WTC11 (cell line): ENCODE results near the gene L1CAM. TPM values are rescaled to one million over a fixed set of nuclear protein-coding genes. Genes with fewer than 3 reads are reported as not detected.

Experiments
- ATAC-seq: fragments of 200-7000 bp; cut with Tn5 transposase; 2 replicates; pipeline ENCODE4 v1.10.0; 2021; ENCODE audit warnings: mild to moderate bottlenecking, moderate library complexity
- CTCF ChIA-PET: fragments of 300-600 bp; sonication (Branson Sonifier 250); formaldehyde crosslinking; loops from one replicate; lab custom pipeline; 2021; ENCODE audit warnings: antibody characterized with exemption; lab: Charles Lee
- POLR2A ChIA-PET: fragments of 350-600 bp; sonication (Branson Sonifier 250); formaldehyde crosslinking; loops from one replicate; lab custom pipeline; 2021; ENCODE audit warnings: antibody characterized with exemption; lab: Charles Lee
- DNase-seq: peaks from one replicate; pipeline ENCODE4 v3.0.0; 2021; ENCODE audit warnings: low spot score
- H3K27ac Mint-ChIP-seq: 2 replicates; pipeline ENCODE4 v1.8.0; 2021; ENCODE audit warnings: mixed read lengths
- H3K27me3 Mint-ChIP-seq: 2 replicates; pipeline ENCODE4 v1.8.0; 2021; ENCODE audit warnings: low read depth, mild to moderate bottlenecking, moderate library complexity, mixed read lengths
- H3K36me3 Mint-ChIP-seq: 2 replicates; pipeline ENCODE4 v1.8.0; 2021; ENCODE audit warnings: mixed read lengths
- H3K4me1 Mint-ChIP-seq: 2 replicates; pipeline ENCODE4 v1.8.0; 2022; ENCODE audit warnings: mixed read lengths
- H3K4me3 Mint-ChIP-seq: 2 replicates; pipeline ENCODE4 v1.8.0; 2021; ENCODE audit warnings: mild to moderate bottlenecking, moderate library complexity, mixed read lengths
- H3K9me3 Mint-ChIP-seq: 2 replicates; pipeline ENCODE4 v1.8.0; 2021; ENCODE audit warnings: mixed read lengths
- ESRRA ChIP-seq: sonication (generic); formaldehyde crosslinking; IDR thresholded peaks from 2 replicates; pipeline ENCODE4 v1.8.1; 2022; ENCODE audit warnings: mild to moderate bottlenecking, missing genetic modification reagents, borderline replicate concordance
- GABPB1 ChIP-seq: sonication (generic); formaldehyde crosslinking; IDR thresholded peaks from 2 replicates; pipeline ENCODE4 v1.8.1; 2023; ENCODE audit warnings: mild to moderate bottlenecking, missing genetic modification reagents
- NFATC4 ChIP-seq: fragments of 250-450 bp; sonication (Bioruptor Pico); IDR thresholded peaks from 2 replicates; pipeline ENCODE4 v1.9.0; 2021; ENCODE audit warnings: mild to moderate bottlenecking
- NFE2L1 ChIP-seq: sonication (generic); formaldehyde crosslinking; IDR thresholded peaks from 2 replicates; pipeline ENCODE4 v1.8.1; 2023; ENCODE audit warnings: missing genetic modification reagents
- ZBTB21 ChIP-seq: sonication (generic); formaldehyde crosslinking; IDR thresholded peaks from 2 replicates; pipeline ENCODE4 v1.8.1; 2023; ENCODE audit warnings: mild to moderate bottlenecking, missing genetic modification reagents, borderline replicate concordance
- ZNF219 ChIP-seq: sonication (generic); formaldehyde crosslinking; IDR thresholded peaks from 2 replicates; pipeline ENCODE4 v1.8.0; 2023; ENCODE audit warnings: missing genetic modification reagents, mild to moderate bottlenecking, borderline replicate concordance
- total RNA-seq: library from RNA; stranded (reverse); gene quantifications from 3 replicates; pipeline ENCODE4 v1.2.3, GENCODE V29; 2021
- TF ChIP-seq, protein P1 (sequence below): sonication (generic); formaldehyde crosslinking; IDR thresholded peaks from 2 replicates; pipeline ENCODE4 v1.8.0; 2023; ENCODE audit warnings: mild to moderate bottlenecking, missing genetic modification reagents
- TF ChIP-seq, protein P2 (sequence below): sonication (generic); formaldehyde crosslinking; IDR thresholded peaks from 2 replicates; pipeline ENCODE4 v1.8.0; 2023; ENCODE audit warnings: missing genetic modification reagents, mild to moderate bottlenecking, borderline replicate concordance
- TF ChIP-seq, protein P3 (sequence below): sonication (generic); formaldehyde crosslinking; IDR thresholded peaks from 2 replicates; pipeline ENCODE4 v1.8.1; 2023; ENCODE audit warnings: mild to moderate bottlenecking, moderate library complexity, missing genetic modification reagents
- TF ChIP-seq, protein P4 (sequence below): sonication (generic); formaldehyde crosslinking; IDR thresholded peaks from 2 replicates; pipeline ENCODE4 v1.8.1; 2022; ENCODE audit warnings: mild to moderate bottlenecking, missing genetic modification reagents, moderate library complexity, borderline replicate concordance
- TF ChIP-seq, protein P5 (sequence below): sonication (generic); formaldehyde crosslinking; IDR thresholded peaks from 2 replicates; pipeline ENCODE4 v1.8.0; 2022; ENCODE audit warnings: mild to moderate bottlenecking, missing genetic modification reagents

Gene L1CAM
- total RNA-seq, 1 experiment from 2014 or later = 40.2 TPM

DNA sequence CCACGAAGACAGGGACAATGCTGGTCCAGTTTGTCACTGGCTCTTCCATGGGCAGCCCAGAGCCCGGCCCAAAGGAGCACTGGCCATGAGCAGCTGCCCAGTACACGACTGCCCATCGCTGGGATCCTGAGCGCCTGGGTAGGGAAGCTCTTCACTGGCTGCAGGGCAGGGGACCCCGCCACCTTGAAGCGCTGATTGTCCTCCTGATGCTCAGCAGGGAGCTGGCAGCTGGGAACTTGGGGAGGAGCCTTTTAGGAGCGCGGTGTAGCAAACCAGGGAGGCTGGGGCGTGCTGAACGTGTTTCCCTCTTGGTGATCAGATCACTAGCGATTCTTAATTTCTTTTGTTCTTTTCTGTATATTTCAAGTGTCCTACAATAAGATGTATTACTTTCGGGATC lies 1.8 kb downstream of the L1CAM start (continued):
- TF ChIP-seq, protein P1, sequence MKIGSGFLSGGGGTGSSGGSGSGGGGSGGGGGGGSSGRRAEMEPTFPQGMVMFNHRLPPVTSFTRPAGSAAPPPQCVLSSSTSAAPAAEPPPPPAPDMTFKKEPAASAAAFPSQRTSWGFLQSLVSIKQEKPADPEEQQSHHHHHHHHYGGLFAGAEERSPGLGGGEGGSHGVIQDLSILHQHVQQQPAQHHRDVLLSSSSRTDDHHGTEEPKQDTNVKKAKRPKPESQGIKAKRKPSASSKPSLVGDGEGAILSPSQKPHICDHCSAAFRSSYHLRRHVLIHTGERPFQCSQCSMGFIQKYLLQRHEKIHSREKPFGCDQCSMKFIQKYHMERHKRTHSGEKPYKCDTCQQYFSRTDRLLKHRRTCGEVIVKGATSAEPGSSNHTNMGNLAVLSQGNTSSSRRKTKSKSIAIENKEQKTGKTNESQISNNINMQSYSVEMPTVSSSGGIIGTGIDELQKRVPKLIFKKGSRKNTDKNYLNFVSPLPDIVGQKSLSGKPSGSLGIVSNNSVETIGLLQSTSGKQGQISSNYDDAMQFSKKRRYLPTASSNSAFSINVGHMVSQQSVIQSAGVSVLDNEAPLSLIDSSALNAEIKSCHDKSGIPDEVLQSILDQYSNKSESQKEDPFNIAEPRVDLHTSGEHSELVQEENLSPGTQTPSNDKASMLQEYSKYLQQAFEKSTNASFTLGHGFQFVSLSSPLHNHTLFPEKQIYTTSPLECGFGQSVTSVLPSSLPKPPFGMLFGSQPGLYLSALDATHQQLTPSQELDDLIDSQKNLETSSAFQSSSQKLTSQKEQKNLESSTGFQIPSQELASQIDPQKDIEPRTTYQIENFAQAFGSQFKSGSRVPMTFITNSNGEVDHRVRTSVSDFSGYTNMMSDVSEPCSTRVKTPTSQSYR (CRISPR knock-in tag) = no peak
- TF ChIP-seq, protein P2, sequence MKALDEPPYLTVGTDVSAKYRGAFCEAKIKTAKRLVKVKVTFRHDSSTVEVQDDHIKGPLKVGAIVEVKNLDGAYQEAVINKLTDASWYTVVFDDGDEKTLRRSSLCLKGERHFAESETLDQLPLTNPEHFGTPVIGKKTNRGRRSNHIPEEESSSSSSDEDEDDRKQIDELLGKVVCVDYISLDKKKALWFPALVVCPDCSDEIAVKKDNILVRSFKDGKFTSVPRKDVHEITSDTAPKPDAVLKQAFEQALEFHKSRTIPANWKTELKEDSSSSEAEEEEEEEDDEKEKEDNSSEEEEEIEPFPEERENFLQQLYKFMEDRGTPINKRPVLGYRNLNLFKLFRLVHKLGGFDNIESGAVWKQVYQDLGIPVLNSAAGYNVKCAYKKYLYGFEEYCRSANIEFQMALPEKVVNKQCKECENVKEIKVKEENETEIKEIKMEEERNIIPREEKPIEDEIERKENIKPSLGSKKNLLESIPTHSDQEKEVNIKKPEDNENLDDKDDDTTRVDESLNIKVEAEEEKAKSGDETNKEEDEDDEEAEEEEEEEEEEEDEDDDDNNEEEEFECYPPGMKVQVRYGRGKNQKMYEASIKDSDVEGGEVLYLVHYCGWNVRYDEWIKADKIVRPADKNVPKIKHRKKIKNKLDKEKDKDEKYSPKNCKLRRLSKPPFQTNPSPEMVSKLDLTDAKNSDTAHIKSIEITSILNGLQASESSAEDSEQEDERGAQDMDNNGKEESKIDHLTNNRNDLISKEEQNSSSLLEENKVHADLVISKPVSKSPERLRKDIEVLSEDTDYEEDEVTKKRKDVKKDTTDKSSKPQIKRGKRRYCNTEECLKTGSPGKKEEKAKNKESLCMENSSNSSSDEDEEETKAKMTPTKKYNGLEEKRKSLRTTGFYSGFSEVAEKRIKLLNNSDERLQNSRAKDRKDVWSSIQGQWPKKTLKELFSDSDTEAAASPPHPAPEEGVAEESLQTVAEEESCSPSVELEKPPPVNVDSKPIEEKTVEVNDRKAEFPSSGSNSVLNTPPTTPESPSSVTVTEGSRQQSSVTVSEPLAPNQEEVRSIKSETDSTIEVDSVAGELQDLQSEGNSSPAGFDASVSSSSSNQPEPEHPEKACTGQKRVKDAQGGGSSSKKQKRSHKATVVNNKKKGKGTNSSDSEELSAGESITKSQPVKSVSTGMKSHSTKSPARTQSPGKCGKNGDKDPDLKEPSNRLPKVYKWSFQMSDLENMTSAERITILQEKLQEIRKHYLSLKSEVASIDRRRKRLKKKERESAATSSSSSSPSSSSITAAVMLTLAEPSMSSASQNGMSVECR (CRISPR knock-in tag) = no peak

DNA sequence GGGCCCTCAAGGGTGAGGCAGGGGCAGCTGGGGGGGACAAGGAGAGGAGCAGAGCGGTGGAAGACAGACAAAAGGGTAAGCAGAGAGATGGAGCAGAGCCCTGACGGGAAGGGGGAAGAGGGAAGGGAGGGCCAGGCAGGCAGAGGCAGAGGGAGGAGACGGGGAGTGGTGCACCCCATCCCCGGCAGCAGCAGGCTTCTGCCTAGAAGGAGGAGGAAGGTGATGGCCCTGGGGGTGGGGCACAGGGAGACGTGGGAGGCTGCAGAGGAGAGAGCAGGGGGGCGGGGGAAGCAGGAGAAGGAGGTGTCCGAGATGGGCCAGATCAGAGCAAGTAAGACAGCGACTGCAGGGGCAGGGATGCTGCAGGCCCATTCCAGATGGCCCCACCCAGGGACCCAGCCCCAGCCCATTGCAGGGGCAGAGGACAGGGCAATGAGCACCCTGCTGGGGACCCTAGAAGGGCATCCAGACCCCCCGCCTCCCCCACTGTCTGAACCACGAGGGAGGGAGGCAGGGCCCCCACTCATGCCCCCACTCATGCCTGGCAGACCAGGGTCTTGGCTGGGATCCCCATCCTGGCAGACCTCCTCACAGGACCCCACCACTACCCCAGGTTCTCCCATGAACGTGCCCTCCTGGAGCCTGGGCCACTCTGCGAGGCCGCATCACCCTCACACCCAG lies 2.7 kb downstream of the L1CAM start:
- POLR2A ChIA-PET = interaction anchor here (1.9 kb wide), 1 partner anchor 44 kb away, joined by 6 read pairs; no protein-coding TSS in a partner anchor
- H3K9me3 Mint-ChIP-seq = no peaks in the 10 kb centered on the region
- no peak for TF ChIP-seq ESRRA
- no peak for TF ChIP-seq ZBTB21 (CRISPR knock-in tag)
- no peak for TF ChIP-seq NFE2L1 (CRISPR knock-in tag)
- TF ChIP-seq GABPB1 (CRISPR knock-in tag) = no peak
- TF ChIP-seq, protein P3, sequence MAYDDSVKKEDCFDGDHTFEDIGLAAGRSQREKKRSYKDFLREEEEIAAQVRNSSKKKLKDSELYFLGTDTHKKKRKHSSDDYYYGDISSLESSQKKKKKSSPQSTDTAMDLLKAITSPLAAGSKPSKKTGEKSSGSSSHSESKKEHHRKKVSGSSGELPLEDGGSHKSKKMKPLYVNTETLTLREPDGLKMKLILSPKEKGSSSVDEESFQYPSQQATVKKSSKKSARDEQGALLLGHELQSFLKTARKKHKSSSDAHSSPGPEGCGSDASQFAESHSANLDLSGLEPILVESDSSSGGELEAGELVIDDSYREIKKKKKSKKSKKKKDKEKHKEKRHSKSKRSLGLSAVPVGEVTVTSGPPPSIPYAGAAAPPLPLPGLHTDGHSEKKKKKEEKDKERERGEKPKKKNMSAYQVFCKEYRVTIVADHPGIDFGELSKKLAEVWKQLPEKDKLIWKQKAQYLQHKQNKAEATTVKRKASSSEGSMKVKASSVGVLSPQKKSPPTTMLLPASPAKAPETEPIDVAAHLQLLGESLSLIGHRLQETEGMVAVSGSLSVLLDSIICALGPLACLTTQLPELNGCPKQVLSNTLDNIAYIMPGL = no peak
- TF ChIP-seq, protein P4, sequence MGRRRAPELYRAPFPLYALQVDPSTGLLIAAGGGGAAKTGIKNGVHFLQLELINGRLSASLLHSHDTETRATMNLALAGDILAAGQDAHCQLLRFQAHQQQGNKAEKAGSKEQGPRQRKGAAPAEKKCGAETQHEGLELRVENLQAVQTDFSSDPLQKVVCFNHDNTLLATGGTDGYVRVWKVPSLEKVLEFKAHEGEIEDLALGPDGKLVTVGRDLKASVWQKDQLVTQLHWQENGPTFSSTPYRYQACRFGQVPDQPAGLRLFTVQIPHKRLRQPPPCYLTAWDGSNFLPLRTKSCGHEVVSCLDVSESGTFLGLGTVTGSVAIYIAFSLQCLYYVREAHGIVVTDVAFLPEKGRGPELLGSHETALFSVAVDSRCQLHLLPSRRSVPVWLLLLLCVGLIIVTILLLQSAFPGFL (CRISPR knock-in tag) = no peak
- TF ChIP-seq NFATC4 = no peak
- TF ChIP-seq, protein P1 (CRISPR knock-in tag) = no peak
- TF ChIP-seq, protein P5, sequence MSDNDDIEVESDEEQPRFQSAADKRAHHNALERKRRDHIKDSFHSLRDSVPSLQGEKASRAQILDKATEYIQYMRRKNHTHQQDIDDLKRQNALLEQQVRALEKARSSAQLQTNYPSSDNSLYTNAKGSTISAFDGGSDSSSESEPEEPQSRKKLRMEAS (CRISPR knock-in tag) = no peak
- no peak for TF ChIP-seq ZNF219
- CTCF ChIA-PET = interaction anchor here (0.8 to 2.3 kb wide), 4 partner anchors 40 to 105 kb away, joined by 3 to 12 read pairs (median 4); partner anchors contain the start of gene RENBP
- no peak for DNase-seq
- no peak overlapping the region for H3K27ac Mint-ChIP-seq
- no peaks in the 10 kb centered on the region for H3K36me3 Mint-ChIP-seq
- H3K4me1 Mint-ChIP-seq = peaks cover 48% of the 10 kb centered on the region
- peak overlapping the region; percentile 6; the same call in 1 of the 2 replicates for H3K4me3 Mint-ChIP-seq
- no peak for ATAC-seq
- H3K27me3 Mint-ChIP-seq = peaks cover 6% of the 10 kb centered on the region
